Vagina (tissue), 2 donors: ENCODE measurements around the gene GALNT9. TPM values are rescaled to one million over a fixed set of nuclear protein-coding genes. Genes with fewer than 3 reads are reported as not detected.

Experiments
- DNase-seq, 2 donors: peaks; one replicate each; pipeline ENCODE4 v3.0.0-alpha.2; 2017; ENCODE audit errors: extremely low spot score in 2 of 2
- H3K27ac ChIP-seq: fragments of 200-600 bp; sonication (generic); one replicate; pipeline ENCODE4 v1.5.1; 2019
- H3K27me3 ChIP-seq: fragments of 200-600 bp; sonication (generic); one replicate; pipeline ENCODE4 v1.5.1; 2019
- H3K36me3 ChIP-seq, 2 donors: fragments of 200-600 bp; sonication (generic); one replicate each; pipeline ENCODE4 v1.5.1; 2017 to 2019
- H3K4me1 ChIP-seq: fragments of 200-600 bp; sonication (generic); one replicate; pipeline ENCODE4 v1.5.1; 2019
- H3K4me3 ChIP-seq, 2 donors: fragments of 200-600 bp; sonication (generic); 1 replicate in 1 of 2; 2 replicates in 1 of 2; pipeline ENCODE4 v1.5.1; 2016 to 2019
- H3K9me3 ChIP-seq: fragments of 200-600 bp; sonication (generic); one replicate; pipeline ENCODE4 v1.5.1; 2019
- POLR2A ChIP-seq, 2 donors: fragments of 450-650 bp; IDR thresholded peaks; one replicate each; pipeline ENCODE4 v1.6.1; 2017; ENCODE audit warnings: antibody characterized with exemption in 2 of 2, mild to moderate bottlenecking in 2 of 2, moderate library complexity in 2 of 2
- POLR2AphosphoS5 ChIP-seq, 2 donors: sonication (generic); formaldehyde crosslinking; IDR thresholded peaks; one replicate each; pipeline ENCODE4 v1.9.0; 2017; ENCODE audit warnings: antibody characterized with exemption in 2 of 2, mild to moderate bottlenecking in 2 of 2, low read depth in 1 of 2; ENCODE audit not compliant: insufficient read depth in 1 of 2
- intact Hi-C: fragments of 100-400 bp; cut with DNase I; formaldehyde crosslinking; loops from one replicate; pipeline ENCODE4 v1.15.1; 2023
- total RNA-seq: library from RNA; depleted of rRNA; stranded (reverse); fragments of >200 nt; gene quantifications from one replicate; pipeline ENCODE4 v1.2.3, GENCODE V29; 2016
- TF ChIP-seq, protein P1 (sequence below), 3 experiments: fragments of 450-650 bp in 2 of 3; fragments of 200-600 bp in 1 of 3; sonication (generic) in 1 of 3; IDR thresholded peaks; one replicate each; pipeline ENCODE4 v1.5.1; 2017 to 2019; ENCODE audit warnings: antibody characterized with exemption in 3 of 3, mild to moderate bottlenecking in 2 of 3, moderate library complexity in 2 of 3

GALNT9 gene
- total RNA-seq, 1 donor from 2014 or later, result 1.5 TPM

DNA sequence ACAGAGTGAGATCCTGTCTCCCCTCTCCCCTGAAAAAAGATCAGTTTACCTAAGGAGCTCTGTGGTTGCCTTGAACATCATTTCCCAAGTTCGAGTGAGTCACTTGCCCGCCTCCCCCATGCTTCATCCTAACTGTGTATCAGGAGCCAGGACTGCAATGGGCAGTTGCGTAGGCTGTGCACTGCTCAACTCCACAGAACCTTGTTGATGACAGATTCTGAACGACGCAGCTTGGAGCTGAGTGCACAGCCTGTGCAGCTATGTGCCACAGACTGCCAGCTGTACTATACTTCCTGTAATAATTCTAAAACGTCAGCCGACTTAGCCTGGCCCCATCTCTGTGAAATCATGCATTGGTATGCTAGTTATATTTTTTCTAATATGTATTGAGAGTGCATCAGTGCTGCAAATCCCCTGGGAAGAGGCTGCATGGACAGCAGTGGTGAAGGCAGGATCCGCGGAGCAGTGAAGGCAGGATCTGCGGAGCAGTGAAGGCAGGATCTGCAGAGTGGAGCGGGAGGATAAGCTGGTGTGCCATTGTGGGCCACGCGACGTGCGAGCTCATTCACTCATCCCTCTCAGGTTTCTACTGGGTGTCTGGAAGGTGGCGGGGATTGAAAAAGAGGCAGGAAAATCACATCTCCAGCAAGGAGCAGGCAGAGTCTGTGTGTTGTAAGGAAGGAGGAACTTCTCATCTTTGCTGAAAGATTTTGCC is 80.8 kb downstream of the GALNT9 start:
- H3K4me1 ChIP-seq, result no peaks in the 10 kb centered on the region
- H3K27me3 ChIP-seq, result no peaks in the 10 kb centered on the region
- H3K36me3 ChIP-seq, result no peaks in the 10 kb centered on the region
- TF ChIP-seq POLR2AphosphoS5 (IDR thresholded peaks at IDR 0.05; ENCODE audit: insufficient read depth in 1 of 2, low read depth in 1 of 2), result no peak
- TF ChIP-seq, protein P1, sequence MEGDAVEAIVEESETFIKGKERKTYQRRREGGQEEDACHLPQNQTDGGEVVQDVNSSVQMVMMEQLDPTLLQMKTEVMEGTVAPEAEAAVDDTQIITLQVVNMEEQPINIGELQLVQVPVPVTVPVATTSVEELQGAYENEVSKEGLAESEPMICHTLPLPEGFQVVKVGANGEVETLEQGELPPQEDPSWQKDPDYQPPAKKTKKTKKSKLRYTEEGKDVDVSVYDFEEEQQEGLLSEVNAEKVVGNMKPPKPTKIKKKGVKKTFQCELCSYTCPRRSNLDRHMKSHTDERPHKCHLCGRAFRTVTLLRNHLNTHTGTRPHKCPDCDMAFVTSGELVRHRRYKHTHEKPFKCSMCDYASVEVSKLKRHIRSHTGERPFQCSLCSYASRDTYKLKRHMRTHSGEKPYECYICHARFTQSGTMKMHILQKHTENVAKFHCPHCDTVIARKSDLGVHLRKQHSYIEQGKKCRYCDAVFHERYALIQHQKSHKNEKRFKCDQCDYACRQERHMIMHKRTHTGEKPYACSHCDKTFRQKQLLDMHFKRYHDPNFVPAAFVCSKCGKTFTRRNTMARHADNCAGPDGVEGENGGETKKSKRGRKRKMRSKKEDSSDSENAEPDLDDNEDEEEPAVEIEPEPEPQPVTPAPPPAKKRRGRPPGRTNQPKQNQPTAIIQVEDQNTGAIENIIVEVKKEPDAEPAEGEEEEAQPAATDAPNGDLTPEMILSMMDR (IDR thresholded peaks at IDR 0.05), result no peak
- no peak for TF ChIP-seq POLR2A (IDR thresholded peaks at IDR 0.05)
- H3K9me3 ChIP-seq, result no peaks in the 10 kb centered on the region
- DNase-seq, result no peak
- H3K4me3 ChIP-seq, result no peak overlapping the region
- H3K27ac ChIP-seq, result no peak overlapping the region
- intact Hi-C loops, result no loop called here

DNA sequence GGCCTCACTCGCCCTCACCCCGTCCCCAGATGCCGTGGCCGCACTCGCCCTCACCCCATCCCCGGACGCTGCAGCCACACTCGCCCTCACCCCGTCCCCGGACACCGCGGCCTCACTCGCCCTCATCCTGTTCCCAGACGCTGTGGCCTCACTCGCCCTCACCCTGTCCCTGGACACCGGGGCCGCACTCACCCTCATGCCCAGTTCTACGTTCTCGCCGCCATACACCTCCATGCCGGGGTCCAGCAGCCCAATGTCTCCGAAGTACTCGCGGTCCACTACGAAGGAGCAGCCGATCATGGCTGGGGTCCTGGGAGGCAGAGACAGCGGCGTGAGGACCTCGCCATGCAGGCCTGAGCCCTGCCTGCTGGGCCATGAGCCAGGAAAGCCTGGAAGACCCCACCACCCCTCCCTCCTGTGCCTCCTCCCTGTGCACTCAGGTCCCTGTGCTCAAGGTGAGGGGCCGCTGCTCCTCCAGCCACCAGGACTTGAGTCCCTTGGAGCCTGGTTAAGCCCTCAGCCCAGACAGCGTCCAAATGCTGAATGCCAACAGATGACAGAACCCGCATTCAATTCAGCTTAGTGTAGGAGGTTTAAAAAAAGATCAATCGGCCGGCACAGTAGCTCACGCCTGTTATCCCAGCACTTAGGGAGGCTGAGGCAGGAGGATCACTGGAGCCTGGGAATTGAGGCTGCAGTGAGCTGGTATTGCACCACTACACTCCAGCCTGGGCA is 81.5 kb downstream of the GALNT9 start:
- Histone ChIP-seq H3K27ac (no peak overlapping the region), H3K36me3 (no peaks in the 10 kb centered on the region), H3K4me3 (no peak overlapping the region), H3K27me3 (no peaks in the 10 kb centered on the region), H3K4me1 (no peaks in the 10 kb centered on the region), H3K9me3 (no peaks in the 10 kb centered on the region)
- no peak for DNase-seq
- TF ChIP-seq POLR2AphosphoS5 (IDR thresholded peaks at IDR 0.05; ENCODE audit: insufficient read depth in 1 of 2, low read depth in 1 of 2) (no peak), POLR2A (IDR thresholded peaks at IDR 0.05) (no peak)
- TF ChIP-seq, protein P1 (IDR thresholded peaks at IDR 0.05), result no peak
- intact Hi-C loops, result no loop called here

DNA sequence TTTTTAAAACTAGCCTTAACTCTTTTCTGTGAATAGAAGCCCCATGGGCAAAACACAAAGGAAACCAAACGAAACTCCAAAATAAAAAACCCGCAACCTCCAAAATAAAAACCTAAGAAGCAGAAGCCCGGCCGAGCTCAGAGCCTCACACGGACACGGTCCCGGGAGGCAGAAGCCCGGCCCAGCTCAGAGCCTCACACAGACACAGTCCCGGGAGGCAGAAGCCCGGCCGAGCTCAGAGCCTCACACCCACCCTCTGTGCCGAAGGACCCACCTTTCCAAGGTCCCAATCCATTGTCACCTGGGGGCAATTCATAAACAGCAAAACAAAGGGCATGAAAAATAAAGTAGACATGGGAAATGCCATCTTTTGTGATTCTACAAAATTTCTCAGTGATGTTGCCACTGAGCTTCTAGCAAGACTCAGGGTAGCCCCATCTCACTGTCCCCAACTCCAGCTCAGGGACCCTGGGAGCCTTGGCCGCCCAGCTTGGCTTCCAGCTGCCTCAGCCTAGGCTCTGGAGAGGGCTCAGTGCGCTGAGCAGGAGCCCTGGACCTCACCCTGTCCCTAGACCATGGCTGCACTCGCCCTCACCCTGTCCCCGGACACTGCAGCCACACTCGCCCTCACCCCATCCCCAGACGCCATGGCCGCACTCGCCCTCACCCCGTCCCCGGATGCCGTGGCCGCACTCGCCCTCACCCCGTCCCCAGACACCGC is 82.2 kb downstream of the GALNT9 start:
- Histone ChIP-seq H3K9me3 (no peaks in the 10 kb centered on the region), H3K4me1 (no peaks in the 10 kb centered on the region), H3K27ac (no peak overlapping the region), H3K4me3 (no peak overlapping the region), H3K27me3 (no peaks in the 10 kb centered on the region), H3K36me3 (no peaks in the 10 kb centered on the region)
- intact Hi-C loops, result no loop called here
- DNase-seq, result no peak
- TF ChIP-seq POLR2AphosphoS5 (IDR thresholded peaks at IDR 0.05; ENCODE audit: insufficient read depth in 1 of 2, low read depth in 1 of 2) (no peak), POLR2A (IDR thresholded peaks at IDR 0.05) (no peak)
- TF ChIP-seq, protein P1 (IDR thresholded peaks at IDR 0.05), result no peak

DNA sequence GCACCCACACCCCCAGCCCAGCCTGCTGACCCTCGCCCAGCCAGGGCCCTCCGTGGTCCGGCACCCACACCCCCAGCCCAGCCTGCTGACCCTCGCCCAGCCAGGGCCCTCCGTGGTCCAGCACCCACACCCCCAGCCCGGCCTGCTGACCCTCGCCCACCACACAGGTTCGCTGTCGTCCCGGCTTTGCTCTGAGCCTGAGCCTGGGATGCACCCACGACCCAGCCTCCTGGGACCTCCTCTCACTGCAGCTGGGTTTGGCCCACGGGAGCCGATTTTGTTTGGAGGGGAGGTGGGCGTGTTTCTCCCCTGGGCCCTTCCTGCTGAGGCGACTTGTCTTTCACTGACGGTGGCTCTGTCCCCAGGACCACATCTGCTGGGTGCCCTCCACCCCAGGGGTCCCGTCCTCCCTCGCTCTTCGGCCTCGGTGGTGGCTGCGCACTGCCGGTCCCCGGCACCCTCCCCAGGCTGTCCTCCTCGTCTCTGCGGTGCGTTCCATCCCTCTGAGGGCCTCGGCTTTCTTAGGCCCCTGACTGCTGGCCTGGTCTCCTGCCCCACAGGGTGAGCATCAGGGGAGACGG is 83.8 kb downstream of the GALNT9 start:
- Histone ChIP-seq H3K36me3 (no peaks in the 10 kb centered on the region), H3K27ac (no peak overlapping the region), H3K9me3 (no peaks in the 10 kb centered on the region), H3K27me3 (no peaks in the 10 kb centered on the region), H3K4me1 (no peaks in the 10 kb centered on the region), H3K4me3 (no peak overlapping the region)
- no peak for DNase-seq
- intact Hi-C loops, result no loop called here
- TF ChIP-seq POLR2A (IDR thresholded peaks at IDR 0.05) (no peak), POLR2AphosphoS5 (IDR thresholded peaks at IDR 0.05; ENCODE audit: insufficient read depth in 1 of 2, low read depth in 1 of 2) (no peak)
- TF ChIP-seq, protein P1 (IDR thresholded peaks at IDR 0.05), result no peak
